ENCODE measurements around the gene CISTR.

CISTR gene

GRCh38 chr12:53729644-53730043, 22.1 kb downstream of the CISTR start:
- no peaks in the 10 kb centered on the region for H3K9me3 ChIP-seq (ENCODE audit: insufficient read depth, low read length, severe bottlenecking)
- no peak overlapping the region for H3K9ac ChIP-seq (ENCODE audit: low read depth, low read length)
- peaks cover 4% of the 10 kb centered on the region; the same call in 1 of the 2 replicates for H3K36me3 ChIP-seq (ENCODE audit: insufficient read depth, low read length)
- no peak overlapping the region for H2AFZ ChIP-seq (ENCODE audit: low read depth, low read length)
- TF ChIP-seq, protein P1, sequence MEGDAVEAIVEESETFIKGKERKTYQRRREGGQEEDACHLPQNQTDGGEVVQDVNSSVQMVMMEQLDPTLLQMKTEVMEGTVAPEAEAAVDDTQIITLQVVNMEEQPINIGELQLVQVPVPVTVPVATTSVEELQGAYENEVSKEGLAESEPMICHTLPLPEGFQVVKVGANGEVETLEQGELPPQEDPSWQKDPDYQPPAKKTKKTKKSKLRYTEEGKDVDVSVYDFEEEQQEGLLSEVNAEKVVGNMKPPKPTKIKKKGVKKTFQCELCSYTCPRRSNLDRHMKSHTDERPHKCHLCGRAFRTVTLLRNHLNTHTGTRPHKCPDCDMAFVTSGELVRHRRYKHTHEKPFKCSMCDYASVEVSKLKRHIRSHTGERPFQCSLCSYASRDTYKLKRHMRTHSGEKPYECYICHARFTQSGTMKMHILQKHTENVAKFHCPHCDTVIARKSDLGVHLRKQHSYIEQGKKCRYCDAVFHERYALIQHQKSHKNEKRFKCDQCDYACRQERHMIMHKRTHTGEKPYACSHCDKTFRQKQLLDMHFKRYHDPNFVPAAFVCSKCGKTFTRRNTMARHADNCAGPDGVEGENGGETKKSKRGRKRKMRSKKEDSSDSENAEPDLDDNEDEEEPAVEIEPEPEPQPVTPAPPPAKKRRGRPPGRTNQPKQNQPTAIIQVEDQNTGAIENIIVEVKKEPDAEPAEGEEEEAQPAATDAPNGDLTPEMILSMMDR (IDR thresholded peaks at IDR 0.05; ENCODE audit: borderline replicate concordance, extremely low read depth, low read length, poor library complexity, severe bottlenecking): no peak
- TF ChIP-seq EZH2 (IDR thresholded peaks at IDR 0.05; ENCODE audit: borderline replicate concordance, low read depth, low read length, severe bottlenecking): no peak
- peaks cover 3% of the 10 kb centered on the region for H3K27me3 ChIP-seq (ENCODE audit: insufficient read depth, low read length, poor library complexity)
- ATAC-seq (ENCODE audit: insufficient read depth, low read depth) (no peak), DNase-seq (no peak)
- H3K4me3 ChIP-seq (ENCODE audit: low read depth in 1 of 2, low read length in 2 of 2): no peak overlapping the region
- no peak overlapping the region for H3K27ac ChIP-seq (ENCODE audit: low read length)
- no peaks in the 10 kb centered on the region for H4K20me1 ChIP-seq (ENCODE audit: insufficient read depth, low read length)
- H3K4me1 ChIP-seq (ENCODE audit: insufficient read depth, low read length): peaks cover 26% of the 10 kb centered on the region
- peaks cover 11% of the 10 kb centered on the region; the same call in 1 of the 2 replicates for H3K79me2 ChIP-seq (ENCODE audit: insufficient read depth, low read length)
- H3K4me2 ChIP-seq (ENCODE audit: insufficient read depth, low read length): no peak overlapping the region

DNA sequence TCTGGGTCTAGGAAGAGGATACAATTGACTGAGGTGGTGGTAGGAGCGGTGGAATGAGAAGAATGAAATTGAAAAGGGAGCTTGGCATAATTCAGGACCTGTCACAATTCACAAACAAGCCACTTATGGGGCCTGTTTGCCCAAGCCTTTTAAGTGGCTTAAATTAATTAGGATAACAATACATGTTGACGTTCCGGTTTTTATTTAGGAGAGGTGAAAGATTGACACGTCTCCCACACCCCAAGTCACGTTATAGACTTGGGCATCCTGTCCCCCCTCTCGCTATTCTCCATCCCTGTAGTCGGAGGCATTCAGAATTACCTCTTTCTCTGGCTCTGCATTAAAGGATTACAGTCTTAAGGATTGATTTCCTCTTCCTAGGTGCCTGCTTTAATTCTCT, 23.6 kb downstream of the CISTR start:
- Histone ChIP-seq H3K36me3 (ENCODE audit: insufficient read depth, low read length) (peaks cover 13% of the 10 kb centered on the region; the same call in 1 of the 2 replicates), H2AFZ (ENCODE audit: low read depth, low read length) (peak overlapping the region; percentile 83), H3K79me2 (ENCODE audit: insufficient read depth, low read length) (peaks cover 11% of the 10 kb centered on the region; the same call in 1 of the 2 replicates), H3K4me1 (ENCODE audit: insufficient read depth, low read length) (peaks cover 26% of the 10 kb centered on the region), H3K9ac (ENCODE audit: low read depth, low read length) (peak overlapping the region; percentile 45), H3K4me2 (ENCODE audit: insufficient read depth, low read length) (peak overlapping the region; percentile 77), H3K27ac (ENCODE audit: low read length) (peak overlapping the region; percentile 84), H3K4me3 (ENCODE audit: low read depth in 1 of 2, low read length in 2 of 2) (peak overlapping the region in 1 of 2 experiments; percentile 94; a peak in 2 of 4 replicates), H3K27me3 (ENCODE audit: insufficient read depth, low read length, poor library complexity) (no peaks in the 10 kb centered on the region), H3K9me3 (ENCODE audit: insufficient read depth, low read length, severe bottlenecking) (no peaks in the 10 kb centered on the region), H4K20me1 (ENCODE audit: insufficient read depth, low read length) (no peaks in the 10 kb centered on the region)
- DNase-seq (no peak), ATAC-seq (ENCODE audit: insufficient read depth, low read depth) (no peak)
- no peak for TF ChIP-seq EZH2 (IDR thresholded peaks at IDR 0.05; ENCODE audit: borderline replicate concordance, low read depth, low read length, severe bottlenecking)
- TF ChIP-seq, protein P1 (IDR thresholded peaks at IDR 0.05; ENCODE audit: borderline replicate concordance, extremely low read depth, low read length, poor library complexity, severe bottlenecking): no peak

DNA sequence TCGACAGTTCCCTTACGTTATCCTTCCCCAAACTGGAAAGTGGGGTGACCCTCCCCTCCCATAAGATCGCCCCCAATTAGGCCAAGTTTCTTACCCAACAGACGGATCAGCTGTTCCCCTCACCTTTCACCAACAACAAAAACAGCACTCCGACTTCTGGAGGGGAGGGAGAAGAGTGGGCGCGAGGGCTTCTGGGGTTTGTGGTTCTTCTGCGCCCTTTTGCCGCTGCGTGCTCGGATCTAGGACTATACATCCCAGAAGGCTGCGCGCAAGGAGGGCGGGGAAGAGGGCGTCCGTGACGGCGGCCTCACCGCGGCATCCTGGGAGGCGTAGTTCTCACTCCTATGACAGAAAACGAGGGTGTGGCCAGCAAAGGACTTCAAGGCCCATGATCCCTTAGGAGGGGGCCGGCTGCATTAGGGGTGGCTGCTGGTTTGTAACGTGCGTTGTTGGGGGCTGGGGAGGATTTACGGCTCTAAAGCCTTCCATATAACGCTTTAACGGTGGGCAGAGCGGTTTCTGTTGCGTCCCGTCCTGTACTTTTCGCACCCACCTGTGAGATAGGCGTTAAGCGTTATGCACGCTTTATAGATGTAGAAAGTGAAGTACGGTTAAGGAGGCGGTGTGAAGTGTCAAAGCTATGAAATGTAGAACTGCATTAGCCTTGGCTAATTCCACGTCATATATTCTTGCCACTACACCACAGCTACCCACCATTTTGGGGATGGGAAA, 24.3 kb downstream of the CISTR start, which contains the start of gene CALCOCO1:
CALCOCO1 (minus strand) TSS at position 143 of the 732 bp plus-strand sequence. CDS start 2,210 bp downstream, outside the sequence.
- Histone ChIP-seq H3K27ac (ENCODE audit: low read length) (peak within 1 kb of the TSS; percentile 84), H2AFZ (ENCODE audit: low read depth, low read length) (peak within 1 kb of the TSS; percentile 93), H3K4me2 (ENCODE audit: insufficient read depth, low read length) (peak within 1 kb of the TSS; percentile 77), H3K36me3 (ENCODE audit: insufficient read depth, low read length) (peaks cover 16% of the 10 kb centered on the region; the same call in 1 of the 2 replicates), H3K4me3 (ENCODE audit: low read depth in 1 of 2, low read length in 2 of 2) (peak within 1 kb of the TSS; percentile 81 to 94), H3K9ac (ENCODE audit: low read depth, low read length) (peak within 1 kb of the TSS; percentile 58), H3K9me3 (ENCODE audit: insufficient read depth, low read length, severe bottlenecking) (no peaks in the 10 kb centered on the region), H3K79me2 (ENCODE audit: insufficient read depth, low read length) (peaks cover 11% of the 10 kb centered on the region; the same call in 1 of the 2 replicates), H4K20me1 (ENCODE audit: insufficient read depth, low read length) (no peaks in the 10 kb centered on the region), H3K27me3 (ENCODE audit: insufficient read depth, low read length, poor library complexity) (no peaks in the 10 kb centered on the region), H3K4me1 (ENCODE audit: insufficient read depth, low read length) (peaks cover 26% of the 10 kb centered on the region)
- DNase-seq (peak; percentile 99), ATAC-seq (ENCODE audit: insufficient read depth, low read depth) (peak; percentile 99)
- TF ChIP-seq, protein P1 (IDR thresholded peaks at IDR 0.05; ENCODE audit: borderline replicate concordance, extremely low read depth, low read length, poor library complexity, severe bottlenecking): no peak
- TF ChIP-seq EZH2 (IDR thresholded peaks at IDR 0.05; ENCODE audit: borderline replicate concordance, low read depth, low read length, severe bottlenecking): no peak

All from DND-41 (cell line).